Ammon's horn (tissue), 1 donor: Measurements from ENCODE around the gene C12orf75.
"Not testable (repeated sequence)": the region's sequence is repeated elsewhere in the genome, so short reads cannot be mapped to it uniquely, and the experiment has no call there.

Experiments used
- DNase-seq: peaks from one replicate; pipeline ENCODE4 v3.0.0-alpha.2; 2016; ENCODE audit warnings: low spot score

Gene C12orf75

DNA sequence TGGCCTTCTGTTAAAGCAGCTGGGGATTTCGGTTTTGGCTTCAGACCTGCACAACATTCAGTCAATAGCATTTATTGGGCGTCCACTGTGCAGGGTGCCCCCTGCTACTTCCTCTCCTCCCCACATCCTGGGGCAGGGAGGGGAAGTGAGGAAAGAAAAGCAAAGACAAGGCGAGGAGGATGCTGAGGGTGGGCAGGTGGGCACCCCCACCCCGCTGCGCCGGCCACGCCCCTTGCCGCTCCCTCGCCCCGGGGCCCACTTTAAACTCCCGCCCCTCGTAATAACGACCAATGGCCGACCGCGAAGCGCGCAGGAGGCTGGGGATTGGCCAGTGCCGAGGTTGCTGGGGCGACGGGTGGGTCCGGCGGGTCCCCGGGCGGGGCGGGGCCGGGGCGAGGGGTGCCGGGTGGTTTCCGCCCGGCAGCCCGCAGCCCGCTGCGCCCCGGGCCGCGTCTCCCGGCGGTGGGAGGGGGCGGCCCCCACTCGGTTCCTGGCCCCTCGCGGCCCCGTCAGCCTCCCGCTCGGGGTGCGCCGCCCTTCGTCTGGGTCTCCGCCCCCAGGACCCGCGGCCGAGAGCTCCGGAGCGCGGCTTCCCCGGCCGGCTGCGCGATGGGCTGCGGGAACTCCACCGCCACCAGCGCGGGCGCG lies at the start of gene C12orf75:
Gene C12orf75, plus strand, starts transcription at position 409 of the 648 bp plus-strand sequence. Its CDS starts 201 bp downstream, at position 610.
- DNase-seq = peak; percentile 69

DNA sequence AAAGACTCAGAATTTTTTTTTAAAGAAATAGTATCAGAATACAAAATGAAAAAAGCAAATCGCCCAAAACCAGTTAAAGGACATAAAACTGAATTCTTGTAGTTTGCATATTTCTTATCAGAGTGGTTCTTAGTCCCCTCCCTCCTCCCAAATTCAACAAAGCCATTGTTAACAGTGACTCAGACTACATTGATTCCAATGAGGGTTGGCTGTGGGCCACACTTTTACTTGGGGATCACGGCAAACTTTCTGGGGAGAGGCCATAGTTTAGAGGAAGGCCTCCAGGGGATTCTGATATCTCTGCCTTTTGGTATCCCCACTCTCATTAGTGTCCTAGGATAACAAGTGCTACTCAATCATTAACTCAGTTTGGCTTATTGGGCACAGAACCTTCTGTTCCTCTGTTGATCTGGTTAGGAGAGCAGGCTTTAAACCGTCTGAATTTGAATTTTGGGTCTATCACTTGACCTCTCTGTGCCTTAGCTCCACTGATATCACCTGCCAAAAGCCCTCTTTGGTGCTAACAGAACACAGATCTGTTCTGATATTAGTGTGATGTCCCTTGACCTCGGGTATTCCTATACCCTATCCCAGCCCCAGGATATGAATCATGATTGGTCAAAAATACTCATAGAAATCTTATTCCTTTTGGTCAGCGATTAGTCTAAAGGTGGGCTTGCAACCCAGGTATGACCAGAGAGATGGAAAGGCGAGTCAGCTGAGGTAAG lies 49.4 kb upstream of the C12orf75 start:
- DNase-seq = no peak

DNA sequence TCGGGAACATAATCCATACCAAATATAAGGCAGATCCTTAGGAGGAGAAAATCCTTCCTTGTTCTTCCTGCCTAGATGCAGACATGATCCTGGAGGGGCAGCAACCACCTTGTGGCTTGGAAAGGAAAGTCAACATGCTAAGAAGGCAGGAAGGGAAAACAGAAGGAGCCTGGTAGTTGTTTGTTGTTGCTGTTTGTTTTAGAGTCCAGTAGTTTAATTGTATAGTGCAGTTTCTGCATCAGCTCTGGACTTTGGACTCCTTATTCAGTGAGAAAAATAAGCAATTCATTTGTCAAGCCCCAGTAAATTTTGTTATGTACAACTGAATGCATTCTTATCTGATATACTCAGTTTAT lies 48.8 kb upstream of the C12orf75 start:
- DNase-seq = no peak

DNA sequence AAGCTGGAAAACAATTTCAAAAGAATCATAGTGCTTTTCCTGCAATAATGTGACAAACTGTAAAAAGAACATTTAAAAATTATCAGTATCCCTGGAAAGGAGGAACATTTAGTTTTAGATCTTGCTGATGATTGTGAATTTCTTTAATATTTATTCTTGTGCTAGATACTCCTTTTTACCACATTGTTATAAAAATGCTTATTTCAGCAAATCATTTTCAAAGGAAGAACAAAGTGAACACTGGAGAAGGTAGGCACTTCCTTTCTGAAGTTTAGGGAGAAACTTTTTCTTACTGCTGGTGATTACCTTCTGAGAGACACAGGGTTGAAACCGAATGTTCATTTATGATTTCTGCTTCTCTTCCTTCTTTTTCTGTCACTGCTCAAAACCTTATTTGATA lies 45.1 kb upstream of the C12orf75 start:
- no peak for DNase-seq

DNA sequence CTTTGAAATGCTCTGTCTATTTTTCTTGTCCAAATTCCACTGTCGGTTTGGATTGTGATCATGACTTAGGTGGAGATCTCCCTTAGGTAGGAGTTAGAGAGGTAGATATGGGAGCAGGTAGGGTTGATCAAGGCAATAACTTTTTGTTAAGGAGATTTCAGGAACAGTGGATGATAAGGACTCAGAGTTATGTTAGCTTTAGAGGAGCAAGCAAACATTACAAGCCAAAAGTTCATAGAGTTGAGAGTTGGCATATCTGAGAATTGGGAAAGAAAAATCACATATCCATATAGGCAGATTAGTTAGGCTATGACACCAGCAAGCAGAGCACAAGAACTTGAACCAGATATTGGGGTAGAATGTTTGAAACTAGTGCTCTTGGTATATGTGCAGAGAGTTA lies 43.1 kb upstream of the C12orf75 start:
- no peak for DNase-seq

DNA sequence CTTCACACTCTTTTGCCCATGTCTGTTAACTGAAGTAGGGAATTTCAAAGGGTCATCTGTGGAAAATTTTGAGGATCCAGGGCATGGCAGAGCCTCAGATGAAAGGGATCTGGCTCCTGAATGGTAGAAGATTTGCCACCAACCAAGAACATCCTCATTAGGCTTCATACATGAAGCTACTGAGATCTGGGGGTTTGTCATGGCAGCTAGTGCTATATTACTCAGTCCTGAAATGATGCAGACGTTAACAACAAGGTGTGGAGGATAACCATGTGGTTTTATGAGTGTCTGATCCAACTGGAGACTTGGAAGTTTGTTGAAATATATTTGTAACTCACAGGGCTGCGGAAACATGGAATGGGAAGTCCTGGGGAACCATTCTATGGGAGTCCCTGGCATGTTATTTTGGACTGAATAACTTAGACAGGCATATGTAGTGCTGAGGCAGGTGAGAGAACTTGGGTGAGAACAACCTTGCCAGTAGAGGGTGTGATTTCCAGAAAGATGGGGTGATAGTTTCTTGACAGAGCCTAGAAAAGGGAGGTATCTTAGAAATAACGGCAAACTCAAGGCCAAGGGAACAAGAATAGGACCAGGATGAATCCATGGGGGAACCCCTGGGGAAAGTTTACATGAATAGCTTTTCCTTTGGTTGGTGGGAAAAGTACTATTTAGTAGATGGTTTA lies 42.0 kb upstream of the C12orf75 start:
- no peak for DNase-seq

DNA sequence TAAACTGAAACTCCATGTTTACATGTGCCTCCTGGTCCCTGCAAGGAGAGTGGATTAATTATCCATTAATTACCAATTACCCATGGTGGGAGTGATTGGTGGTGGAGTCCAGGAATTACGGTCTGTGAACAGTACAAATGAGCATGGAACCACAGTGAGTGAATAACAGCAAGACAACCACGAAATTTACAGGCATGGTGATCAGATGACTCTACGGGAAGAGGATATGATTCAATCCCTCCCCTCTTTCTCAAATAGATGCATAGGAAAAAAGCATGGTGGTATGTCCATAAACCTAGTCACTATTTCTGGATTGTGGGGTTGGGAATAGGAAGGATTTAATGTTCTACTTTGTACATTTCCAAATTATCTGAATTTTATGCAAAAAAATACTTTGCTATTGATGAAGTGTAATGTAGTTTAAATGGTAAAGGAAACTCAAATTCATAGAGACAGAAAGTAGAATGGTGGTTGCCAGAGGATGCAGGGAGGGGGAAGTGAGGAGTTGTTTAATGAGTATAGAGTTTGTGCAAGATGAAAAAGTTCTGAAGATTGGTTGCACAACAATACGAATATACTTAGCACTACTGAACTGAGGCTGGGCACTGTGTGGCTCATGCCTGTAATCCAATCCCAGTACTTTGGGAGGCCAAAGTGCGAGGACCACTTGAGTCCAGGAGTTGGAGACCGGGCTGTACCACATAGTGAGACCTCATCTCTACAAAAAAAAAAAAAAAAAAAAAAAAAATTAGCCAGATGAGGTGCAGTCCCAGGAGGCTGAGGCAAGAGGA lies 41.2 kb upstream of the C12orf75 start:
- no peak for DNase-seq

DNA sequence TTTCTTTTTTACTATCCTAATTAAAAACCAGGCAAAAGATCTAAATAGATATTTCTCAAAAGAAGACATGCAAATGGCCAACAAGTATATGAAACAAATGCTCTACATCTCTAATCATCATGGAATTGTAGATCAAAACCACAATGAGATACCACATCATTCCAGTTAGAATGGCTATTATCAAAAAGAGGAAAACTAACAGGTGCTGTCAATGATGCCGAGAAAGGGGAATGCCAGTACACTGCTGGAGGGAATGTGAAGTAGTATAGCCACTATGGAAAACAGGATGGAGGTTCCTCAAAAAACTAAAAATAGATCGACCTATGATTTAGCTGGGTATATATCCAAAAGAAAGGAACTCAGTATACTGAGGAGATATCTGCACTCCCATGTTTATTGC lies 39.0 kb upstream of the C12orf75 start:
- no peak for DNase-seq

DNA sequence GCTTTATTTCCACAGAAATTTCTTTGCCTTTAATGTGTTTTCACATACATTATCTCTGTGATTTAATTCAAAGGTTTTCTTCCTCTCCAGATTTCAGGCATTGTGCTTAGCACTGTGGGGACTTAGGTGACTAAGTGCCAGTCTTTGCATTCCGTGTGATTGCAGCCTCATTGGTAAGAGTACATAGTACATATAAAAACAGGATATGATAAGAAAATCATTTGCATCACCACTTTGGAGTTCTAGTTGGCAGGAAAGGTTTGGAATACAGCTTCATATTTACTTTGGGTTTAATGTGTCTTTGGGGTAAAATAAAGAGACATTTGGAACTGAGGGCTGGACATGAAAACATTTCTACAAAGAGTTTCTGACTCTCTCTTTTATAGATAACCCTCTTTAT lies 37.8 kb upstream of the C12orf75 start:
- no peak for DNase-seq

DNA sequence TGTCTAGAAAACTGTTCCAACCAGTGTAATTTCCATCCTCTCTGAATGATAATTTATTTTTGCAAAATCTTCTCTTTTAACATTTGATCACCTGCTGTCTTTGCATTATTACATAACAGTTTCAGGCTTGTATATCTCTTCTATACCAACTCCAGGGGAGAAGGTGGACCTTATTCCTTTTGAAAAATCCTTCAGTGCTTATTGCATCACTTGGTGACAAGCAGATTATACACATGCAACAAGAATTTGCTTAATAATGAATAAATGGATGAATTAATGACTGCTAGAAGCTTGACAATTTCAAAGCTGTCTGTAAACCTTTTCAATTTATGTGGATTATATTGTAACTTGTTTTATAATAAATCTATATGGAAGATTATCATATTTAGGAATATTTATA lies 37.3 kb upstream of the C12orf75 start:
- no peak for DNase-seq

DNA sequence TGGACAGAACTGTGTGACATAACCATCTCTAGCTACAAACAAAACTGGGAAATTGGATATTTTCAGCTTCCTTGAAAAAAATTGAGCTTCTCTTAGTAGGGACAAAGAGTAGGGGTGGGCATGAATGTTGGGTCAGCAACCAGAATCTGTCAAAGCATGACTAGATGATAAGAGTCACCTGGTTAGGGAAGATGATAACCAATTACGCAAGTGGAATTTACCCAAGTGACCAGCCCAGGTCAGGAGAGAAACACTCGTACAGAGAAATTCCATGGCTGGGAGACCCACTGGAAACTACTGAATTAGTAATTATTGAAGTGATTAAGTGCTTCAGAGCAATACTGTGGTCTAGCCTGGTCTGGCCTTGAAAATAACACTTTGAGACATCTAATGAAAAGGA lies 36.3 kb upstream of the C12orf75 start:
- DNase-seq = no peak

DNA sequence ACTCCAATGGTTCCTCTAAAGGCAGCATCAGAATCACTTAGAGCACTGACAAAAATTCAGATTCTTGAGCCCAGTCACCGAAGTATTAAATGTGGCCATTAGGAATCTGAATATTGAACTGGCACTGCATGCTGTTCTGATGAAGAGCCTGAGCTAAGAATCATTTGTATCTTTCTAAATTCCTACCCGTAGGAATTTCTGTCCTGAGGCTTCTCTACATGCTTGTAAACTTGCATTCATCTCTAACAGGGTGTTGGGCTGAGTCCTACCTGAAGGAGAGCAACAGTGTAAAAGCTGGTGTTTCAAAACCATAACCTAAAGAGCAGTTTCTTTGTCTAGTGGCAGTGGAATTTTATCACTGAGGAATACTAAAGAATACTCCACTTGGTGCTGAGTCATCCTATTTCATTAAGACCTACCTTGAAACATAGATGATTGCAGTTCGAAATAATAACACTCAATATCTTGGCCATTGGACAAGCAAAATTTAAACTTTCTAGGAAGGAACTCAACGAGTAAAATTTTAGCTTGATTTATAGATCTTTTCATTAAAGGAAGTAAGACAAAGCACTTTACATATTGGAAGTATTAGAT lies 35.5 kb upstream of the C12orf75 start:
- DNase-seq = no peak

DNA sequence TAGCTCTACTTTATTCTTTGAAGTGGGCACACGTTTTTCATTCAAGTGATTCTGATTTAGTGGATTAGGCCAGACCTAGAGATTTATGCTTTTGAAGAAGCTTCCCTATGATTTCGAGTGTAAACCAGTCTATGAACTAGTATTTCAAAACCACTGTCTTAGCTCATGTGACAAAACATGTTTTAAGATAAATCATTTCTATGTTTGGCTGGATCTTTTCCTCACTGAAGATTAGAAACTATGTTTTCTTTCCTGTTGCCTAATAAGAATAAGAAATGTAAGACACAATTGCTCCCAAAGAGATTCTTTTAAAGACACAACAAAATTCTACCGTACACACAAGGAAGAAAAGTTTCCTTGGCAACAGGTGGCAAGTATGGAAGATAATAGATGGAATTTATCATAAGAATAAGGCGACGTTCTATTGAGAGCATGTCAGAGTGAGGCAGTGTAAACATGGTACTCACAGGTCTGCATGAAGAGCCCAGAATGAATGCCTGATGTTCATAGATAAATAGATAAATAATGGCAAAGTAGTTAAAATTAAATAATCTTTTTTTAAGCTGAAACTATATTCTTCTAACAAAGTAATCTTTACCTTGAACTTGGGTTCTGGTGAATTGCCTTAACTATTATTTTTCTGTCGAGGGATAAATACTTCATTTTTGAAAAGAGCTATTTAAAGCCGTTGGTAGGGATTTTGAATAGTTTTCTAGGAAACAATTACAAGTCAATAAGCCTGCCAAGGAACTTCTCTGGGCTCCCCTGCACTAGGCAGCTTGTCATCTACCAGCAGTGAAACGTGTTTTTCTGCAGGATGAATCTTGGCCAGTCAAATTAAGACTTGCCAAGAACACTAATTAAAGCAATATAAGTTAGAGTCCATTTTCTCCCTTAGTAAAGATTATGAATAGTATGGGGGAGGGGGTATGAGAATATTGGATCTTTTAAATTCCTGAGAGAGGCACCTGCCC lies 34.1 kb upstream of the C12orf75 start:
- DNase-seq = no peak

DNA sequence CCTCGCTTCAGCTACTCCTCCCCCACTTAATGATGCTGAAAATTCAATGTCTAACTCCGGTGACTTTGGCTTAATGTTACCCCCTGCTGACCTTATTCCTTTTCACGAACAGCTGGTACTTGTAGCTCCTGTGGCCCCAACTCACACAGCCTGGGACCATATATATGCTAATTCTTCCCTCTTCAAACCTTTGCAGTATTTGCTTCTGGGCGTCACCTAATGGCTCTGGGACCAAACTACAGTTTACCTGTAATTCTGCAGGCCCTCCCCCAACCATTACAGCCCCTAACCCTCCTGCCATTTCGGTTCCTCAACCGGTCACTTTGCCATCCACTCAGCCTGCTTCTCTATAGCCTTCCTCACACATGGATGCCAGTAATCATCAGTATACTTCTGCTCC lies 29.6 kb upstream of the C12orf75 start:
- no peak for DNase-seq

DNA sequence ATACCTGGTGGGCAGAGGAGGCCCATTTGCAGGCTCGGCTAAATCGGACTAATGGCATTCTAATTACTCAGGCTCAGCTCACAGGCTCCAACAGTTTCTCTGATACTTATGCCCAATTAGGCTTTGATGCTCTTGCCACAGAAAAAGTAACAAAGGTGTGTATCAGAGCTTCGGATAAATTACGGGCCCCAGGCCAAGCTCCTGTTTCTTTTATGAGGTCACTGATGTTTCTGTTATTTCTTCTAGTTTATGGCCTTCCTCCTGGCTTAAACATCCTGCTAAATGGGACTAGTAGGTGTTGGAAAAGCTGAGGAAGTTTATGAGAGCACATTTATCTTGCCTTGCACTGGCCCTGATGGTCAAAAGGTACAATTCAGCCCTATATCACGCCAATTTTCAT lies 28.8 kb upstream of the C12orf75 start:
- no peak for DNase-seq

DNA sequence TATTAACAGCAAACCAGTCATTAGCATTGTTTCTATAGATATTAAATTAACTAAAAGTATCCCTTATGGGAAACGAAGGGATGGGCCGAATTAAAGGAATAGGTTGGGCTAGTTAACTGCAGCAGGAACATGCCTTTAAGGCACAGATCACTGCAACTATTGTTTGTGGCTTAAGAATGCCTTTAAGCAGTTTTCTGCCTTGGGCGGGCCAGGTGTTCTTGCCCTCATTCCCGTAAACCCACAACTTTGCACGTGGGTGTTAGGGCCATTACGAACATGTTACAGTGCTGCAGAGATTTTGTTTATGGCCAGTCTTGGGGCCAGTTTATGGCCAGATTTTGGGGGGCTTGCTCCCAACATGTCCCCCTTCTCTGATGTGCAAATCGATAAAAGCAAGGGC lies 27.5 kb upstream of the C12orf75 start:
- DNase-seq = not testable (repeated sequence)

DNA sequence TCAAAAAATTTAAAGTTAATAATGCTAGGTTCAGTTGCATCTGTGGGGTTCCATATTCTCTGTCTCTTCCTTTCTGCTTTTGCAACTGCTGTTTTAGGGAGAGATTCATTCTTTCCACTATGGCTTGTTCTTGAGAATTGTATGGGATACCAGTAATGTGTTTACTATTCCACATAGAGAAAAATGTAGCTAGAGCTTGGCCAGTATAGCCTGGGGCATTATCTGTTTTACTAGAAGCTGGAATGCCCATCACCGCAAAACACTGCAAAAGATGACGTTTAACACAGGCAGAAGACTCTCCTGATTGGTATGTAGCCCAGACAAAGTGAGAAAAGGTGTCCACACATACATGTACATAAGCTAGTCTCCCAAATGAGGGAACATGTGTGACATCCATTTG lies 25.9 kb upstream of the C12orf75 start:
- DNase-seq = not testable (repeated sequence)

DNA sequence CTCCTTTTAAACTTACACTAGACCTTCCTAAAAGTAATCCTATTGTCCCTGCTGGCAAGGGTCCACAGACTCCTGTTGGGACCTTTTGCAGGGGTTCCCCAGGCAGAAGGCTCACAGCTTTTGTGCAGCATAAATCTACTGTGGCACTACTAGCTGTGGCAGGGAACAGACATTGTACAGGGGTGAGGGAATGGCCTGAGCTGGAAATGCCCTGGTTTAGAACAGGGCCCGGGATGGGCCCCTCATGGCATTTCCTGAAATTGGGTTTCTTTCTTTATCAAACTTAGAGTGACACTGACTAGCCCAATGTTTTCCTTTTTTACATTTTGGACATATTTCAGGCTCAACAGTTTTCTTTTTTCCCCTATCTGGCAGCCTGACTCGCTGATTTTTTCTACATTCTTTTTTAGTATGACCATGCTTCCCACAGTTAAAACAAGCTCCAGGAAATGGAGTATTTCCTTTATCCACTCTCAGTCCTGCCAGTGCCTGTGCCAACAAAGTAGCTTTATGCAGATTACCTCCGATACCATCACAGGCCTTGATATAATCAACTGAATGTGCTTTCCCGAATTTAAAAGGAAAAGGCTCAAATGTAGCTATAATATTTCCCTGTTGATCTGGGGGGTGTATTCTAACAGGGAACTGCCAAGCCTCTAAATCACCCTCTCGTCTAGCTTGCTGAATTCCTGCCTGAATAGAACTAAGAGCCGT lies 22.7 kb upstream of the C12orf75 start:
- not testable (repeated sequence) for DNase-seq

DNA sequence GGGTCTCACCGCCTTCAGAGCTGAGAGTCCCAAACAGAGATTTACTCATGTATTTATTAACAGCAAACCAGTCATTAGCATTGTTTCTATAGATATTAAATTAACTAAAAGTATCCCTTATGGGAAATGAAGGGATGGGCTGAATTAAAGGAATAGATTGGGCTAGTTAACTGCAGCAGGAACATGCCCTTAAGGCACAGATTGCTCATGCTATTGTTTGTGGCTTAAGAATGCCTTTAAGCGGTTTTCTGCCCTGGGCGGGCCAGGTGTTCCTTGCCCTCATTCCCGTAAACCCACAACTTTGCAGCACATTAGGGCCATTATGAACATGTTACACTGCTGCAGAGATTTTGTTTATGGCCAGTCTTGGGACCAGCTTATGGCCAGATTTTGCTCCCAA lies 21.7 kb upstream of the C12orf75 start:
- not testable (repeated sequence) for DNase-seq

DNA sequence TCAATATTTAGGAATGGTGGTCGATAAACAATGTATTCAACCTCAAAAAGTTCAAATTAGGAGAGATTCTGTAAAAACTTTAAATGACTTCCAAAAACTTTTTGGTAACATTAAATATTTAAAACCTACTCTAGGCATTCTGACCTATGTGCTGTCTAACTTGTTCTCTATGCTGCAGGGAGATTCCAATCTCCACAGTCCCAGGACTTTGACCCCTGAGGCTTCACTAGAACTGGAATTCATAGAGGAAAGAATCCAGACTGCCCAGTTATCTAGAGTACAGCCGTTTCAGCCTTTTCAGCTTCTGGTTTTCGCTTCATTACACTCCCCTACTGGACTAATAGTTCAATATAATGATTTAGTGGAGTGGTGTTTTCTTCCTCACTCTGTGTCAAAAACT lies 21.1 kb upstream of the C12orf75 start:
- DNase-seq = not testable (repeated sequence)
